Daoy (cell line): ENCODE measurements around the gene SATB2. TPM values are rescaled to one million over a fixed set of nuclear protein-coding genes. Genes with fewer than 3 reads are reported as not detected.

ENCODE experiments used
- DNase-seq: peaks from one replicate; pipeline ENCODE4 v3.0.0-alpha.2; 2015; ENCODE audit warnings: low read depth
- total RNA-seq: library from RNA; depleted of rRNA; stranded (reverse); fragments of >200 nt; shearing (Covaris generic); gene quantifications from 2 replicates; pipeline ENCODE4 v1.2.3, GENCODE V29; 2014

The SATB2 gene
- total RNA-seq, 1 experiment from 2014 or later, result 8.2 TPM

DNA sequence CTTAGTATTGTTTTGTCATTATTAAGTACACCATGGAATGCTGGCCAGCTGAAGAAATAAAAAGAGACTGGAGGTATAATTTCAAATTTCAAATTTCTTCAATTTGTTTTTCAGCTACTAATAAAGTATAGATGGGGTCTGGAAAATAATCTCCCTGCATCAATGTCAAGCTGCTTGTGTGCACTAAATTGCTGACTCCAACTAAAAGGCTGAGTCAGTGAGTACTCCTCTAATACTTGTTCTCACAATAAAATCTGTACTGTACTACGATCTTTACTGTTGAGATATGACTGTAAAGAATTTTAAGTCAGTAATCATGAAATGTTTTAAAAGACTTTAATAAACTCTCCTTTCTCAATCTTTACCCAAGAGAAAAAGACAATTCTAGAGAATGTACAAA lies 131.9 kb downstream of the SATB2 start:
- no peak for DNase-seq

DNA sequence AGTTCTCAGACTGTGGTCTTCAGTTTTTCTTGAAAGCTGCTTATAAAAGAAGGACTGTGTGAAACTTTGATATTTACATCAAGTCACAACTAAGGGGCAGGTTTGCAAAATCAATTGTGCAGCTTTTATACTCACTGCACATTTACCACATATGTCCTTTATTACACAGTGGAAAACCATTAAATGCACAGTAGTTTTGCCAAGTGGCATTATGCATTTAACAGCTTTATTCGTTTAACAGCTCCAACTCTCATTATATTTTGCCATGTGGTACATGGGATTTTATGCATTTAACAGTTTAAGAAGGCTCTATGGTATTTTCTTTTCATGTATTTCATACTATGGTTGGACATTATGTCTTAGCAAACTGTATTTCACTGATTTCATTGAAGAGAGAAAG lies 135.6 kb downstream of the SATB2 start:
- DNase-seq, result no peak

DNA sequence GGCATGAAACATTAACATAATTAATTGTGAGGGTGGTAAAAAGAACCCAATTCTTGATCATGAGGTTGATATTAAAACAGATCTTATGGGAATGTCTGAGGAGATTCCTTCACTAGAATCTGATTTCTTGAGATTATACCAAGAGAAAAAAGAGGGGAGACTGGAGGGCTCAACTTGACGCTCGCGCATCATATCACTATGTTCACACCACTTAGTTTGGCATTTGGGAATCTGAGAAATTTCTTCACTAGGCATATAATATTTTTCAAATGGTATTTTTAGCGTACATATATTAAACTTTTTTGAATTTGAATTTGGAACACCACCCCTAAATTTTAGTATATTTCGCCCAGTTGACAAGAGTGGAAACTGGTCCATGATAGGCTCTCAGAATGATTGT lies 140.1 kb downstream of the SATB2 start:
- DNase-seq, result no peak

DNA sequence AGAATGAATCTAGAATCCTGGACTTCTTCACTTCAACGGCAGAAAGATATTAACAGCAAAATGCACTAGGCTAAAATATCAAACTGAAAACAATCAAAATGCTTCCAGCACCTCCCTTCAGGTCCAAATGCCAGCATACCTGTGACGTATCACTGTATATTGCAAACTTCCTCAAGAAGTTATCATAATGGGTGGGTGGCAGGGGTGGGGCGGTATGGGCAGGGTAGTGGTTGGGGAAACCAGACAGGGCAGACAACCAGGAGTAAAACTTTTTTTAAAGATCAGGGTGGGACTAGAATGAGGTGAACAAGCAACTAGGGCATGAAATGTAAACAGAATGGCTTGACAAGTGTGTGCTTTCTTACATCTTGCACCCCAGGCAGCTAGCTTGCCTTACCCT lies 140.9 kb downstream of the SATB2 start:
- no peak for DNase-seq

DNA sequence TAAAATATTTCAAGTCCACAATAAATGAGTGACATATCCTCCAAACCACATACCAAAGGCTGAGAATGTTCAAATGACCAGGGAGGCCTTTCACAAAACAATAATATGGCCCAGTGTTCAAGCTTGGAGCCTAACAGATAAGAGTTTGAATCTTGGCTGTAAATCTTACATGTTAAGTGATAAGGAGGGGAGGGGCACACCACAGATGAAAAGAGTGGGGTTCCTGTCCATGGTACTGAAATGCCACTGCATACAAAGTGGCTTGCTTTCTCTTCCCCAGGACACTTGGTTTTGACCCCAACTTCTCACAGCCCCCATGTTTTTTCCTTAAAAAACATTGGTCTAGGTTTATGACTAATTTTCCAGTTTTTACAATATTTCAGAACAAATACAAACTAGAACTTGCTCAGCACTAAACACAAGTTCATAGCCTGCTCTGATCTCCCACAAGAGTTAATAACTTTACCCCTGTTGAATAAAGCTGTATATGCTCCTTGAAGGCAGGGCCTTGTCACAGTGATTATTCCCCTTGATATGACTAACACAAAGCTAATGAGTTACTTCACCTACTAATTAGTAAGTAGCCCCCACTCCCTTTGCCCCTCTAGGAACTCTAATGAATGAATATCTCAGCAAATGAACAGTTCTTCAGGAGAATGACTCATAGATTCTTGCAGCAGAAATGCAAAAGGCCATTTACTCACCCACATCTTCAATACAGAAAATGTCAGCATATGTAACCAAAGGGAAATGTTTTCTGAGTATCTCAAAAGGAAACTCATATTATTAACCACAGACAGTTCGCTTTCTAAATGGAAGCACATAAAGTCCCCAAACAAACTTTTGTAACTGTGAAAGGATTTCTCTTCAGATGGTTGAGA lies 142.2 kb downstream of the SATB2 start:
- peak; percentile 9 for DNase-seq

DNA sequence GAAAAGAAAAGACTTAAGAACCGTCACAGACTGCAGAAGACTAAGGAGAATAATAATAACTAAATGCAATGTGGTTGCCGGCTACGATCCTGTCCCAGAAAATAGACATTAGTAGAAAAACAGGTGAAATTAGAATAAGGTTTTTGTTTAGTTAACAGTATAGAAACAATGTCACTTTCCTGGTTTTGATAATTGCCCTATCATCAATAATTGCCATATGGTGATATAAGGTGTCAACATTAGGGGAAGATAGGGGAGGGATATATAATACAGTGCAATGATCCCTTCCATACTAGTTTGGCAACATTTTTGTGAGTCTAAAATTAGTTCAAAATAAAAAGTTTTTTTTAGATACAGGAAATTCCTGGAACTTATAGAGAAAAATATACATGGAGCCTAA lies 144.8 kb downstream of the SATB2 start:
- DNase-seq, result no peak

DNA sequence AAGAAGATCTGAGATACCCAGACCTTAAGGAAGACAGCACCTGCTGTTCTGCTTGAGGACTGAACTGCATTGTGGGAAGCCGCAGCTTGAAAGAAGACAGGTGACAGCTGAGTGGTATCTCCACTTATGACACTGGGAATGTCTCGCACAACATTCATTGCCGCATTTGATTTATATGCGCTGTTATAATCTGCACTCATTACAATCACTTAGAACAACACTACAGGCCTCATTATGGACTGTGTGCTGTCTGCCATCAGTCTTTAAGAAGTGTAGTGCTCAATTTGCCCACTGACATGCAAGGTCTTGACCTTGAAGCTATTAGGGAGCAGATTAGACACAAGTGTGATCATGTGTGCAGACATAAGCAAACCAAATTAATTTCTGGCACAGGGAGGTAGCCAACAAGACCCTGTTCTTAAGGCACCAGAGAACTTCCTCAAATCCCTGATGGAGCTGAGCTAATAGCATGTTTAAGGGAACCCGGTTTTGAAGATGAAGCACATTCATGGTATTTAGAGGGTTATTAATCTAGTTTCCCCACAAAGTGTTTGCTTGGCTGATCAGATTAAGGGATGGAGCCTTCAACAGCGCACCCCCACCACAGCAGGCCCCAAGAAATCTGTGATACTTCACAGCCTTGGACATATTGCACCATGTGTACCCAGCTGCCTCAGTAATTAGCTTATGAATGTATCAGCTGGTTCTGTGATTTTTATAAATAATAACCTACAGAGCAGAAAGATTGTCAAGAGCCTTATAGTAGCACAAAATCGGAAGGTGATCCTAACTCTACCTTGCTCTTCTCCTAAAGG lies 146.8 kb downstream of the SATB2 start:
- DNase-seq, result no peak

DNA sequence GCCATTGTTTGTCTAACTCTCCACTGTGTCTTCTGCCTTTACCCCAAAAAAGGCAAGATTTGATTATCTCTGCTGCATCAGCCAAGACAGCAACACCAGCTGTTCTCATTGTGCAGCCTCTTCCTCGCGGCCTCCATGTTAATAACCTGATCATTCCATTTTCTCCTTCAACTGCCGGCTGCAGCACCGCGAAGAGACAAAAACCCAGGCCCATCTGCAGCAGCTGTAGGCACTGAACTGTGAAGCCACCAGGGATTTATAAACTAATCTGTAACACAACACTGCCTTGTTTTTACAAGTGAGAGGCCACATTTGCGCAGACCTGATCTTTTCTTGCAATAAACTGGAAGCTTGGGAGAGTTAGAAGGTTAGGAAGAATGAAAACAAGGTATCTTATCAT lies 147.8 kb downstream of the SATB2 start:
- no peak for DNase-seq

DNA sequence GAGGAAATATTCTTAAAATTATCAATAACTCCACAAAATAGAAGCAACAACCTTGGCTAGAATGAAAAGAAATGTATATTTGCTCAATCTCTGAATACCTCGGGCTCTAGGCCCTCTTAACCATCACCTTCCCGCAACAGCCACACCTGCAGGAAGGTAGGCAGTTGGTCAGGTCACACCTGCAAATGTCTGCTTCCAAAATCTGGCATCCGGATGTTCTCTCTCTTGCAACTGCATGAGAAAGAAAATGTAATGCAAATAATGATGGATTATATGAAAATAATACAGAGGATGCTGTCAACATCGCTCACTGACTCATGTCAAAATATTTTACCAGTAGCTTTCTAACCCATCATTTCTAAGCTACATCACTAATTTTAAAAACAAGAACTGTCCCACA lies 148.3 kb downstream of the SATB2 start:
- DNase-seq, result no peak

DNA sequence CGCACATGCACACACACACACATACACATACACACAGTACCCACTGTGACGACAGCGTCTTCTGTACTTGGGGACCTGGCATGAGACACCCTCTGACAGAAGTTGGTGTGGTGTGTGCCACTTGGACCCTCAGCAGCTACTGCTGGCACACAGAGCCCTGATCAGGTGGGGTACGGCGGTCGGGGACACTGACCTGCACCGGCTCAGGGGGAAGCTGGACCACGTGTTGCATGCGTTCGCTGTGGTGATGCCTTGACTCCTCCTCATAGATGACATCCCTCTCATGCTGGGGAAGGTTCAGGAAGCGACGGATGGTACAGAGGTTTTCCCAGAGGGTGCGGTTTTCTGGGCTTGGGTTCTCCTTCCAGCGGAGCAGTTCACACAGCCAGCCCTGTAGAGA lies 149.2 kb downstream of the SATB2 start:
- DNase-seq, result no peak

DNA sequence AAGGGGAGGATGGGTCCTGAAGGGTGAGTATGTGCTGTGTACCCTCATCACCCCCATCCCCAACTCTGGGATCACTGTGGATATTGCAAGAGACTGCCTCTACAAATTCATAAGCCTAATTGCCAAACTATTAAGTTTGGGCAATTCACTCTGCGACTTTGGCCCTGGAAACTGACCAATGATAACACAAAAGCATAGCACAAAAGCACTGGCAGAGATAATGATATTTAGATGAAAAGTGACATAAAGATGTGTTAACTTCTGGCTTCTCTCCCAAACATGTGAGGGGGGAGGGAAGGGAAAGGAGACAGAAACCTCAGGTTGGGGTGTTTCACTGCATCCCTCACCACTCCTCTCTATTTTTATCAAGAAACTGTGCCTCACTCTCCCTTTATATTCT lies 150.3 kb downstream of the SATB2 start:
- no peak for DNase-seq

DNA sequence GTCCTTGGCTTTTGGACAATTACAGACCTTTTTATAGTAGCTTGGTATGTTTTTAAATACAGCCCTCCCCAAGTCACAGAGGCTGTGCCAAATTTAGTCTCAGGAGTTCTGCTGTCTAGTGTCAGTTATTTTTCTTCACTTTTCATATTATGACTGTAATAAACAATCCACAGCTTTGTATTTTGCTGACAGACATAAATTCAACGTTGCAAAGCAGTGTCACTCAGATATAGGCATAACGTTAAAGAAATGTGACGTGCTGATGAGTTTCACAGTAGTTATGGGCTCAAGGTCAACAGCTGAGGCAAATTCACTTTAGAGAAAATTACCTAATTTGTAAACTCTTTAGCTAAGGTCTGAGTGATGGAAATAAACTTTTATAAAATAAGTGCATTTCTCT lies 151.6 kb downstream of the SATB2 start:
- DNase-seq, result no peak

DNA sequence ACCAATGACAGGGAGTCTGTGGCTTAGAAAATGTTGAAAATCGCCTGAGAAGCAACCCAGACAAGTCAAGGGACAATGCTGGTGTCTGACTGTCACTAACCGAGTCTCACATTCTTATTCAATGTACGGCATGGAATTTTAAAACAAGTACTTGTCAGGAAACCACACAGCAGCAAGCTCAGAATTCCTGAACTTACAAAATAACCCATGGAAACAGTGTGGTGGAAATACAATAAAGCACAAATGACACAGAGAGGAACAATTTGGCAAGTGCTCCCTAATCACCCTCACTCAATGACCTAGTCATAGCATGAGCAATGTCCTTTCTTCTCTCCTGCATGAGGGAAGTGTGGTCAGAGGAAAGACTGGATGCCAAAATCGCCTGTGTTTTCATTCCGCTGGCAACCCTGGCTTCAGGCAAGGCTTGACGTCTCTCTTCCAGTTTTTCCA lies 154.0 kb downstream of the SATB2 start:
- DNase-seq, result peak; percentile 94

DNA sequence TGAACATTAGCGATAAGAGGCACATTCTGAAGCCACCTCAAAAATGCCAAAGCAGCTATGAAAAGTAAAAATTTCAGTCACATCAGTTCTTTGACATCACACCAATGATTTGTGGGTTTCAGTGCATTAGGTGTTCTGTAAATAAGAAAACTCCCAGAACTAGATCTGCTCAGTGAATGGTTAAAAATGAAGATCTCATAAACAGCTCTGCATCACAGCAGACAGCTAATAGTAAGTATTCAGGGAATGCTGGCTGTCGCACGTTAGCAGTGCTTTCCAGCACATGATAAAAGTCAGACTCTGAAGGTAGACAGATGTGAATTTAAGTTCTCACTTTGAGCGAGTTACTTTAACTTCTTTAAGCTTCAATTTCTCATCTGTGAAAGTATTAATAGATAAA lies 154.9 kb downstream of the SATB2 start:
- DNase-seq, result peak; percentile 9

DNA sequence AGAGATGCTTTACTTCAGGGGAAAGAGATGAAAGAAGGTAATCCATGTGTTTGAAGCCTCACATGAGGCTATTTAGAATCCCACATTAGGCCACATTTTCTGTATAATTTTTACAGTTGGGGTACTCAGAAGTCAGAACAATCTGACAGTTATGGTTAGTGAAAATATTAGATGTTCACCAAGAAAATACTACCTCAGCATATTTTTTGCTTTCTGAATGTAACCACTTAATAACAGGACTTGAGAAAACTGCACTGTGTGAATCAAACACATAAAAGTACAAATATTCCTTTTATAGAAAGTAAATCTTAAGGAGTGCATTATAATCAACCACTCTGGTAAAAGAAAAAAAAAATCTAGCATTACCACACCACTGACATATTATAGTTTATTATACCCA lies 169.3 kb downstream of the SATB2 start:
- no peak for DNase-seq

DNA sequence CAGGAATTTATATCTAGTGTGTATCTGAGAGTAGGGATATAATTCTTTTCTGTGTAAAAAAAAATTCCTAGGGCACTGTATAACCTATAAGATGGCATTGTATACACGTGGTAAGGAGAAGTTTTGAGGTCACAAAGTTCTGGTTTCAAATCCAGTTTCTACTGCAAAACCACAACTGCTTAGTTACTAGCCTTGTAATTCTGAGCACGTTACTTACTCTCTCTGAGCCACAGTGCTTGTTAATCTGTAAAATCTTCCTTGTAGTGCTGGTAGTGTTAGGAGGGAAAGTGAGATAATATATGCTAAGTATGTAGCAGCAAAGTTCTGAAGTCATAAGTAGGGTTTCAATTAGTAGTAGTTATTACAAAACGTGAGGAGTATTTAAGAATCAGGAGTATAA lies 175.4 kb downstream of the SATB2 start:
- DNase-seq, result no peak

DNA sequence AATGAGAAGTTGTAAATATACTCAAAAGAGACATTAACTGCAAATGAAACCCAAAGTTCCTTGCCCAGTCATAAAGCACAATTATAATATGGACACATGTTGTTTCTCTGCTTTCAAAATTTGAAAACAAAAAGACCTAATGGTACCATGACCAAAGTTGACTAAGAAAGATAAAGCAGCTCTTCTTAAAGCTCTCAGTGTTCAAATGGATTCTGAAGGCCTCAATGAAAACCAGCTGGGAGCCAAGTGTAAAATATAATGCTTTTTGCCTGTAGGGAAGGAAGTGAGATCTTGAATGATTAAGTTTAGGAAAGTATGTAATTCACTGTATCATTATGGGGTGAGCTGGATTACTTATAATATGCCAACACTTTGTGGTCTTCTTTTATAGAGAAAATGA lies 178.6 kb downstream of the SATB2 start:
- no peak for DNase-seq

DNA sequence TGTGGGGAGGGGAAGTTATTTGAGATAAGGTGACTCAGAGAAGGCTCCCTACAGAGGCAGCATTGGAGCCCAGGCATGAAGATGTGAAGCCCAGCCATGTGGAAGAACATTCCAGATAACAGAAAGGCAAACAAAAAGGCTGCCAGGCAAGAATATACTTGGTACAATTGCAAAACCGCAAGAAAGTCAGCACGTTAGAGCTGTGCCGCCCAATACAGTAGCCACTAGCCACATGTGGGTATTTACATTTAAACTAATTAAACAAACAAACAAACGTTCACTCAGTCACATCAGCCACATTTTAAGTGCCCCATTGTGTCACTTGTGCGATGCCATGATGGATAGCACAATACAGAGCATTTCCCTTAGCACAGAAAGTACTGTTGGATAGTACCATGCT lies 179.6 kb downstream of the SATB2 start:
- peak; percentile 91 for DNase-seq

DNA sequence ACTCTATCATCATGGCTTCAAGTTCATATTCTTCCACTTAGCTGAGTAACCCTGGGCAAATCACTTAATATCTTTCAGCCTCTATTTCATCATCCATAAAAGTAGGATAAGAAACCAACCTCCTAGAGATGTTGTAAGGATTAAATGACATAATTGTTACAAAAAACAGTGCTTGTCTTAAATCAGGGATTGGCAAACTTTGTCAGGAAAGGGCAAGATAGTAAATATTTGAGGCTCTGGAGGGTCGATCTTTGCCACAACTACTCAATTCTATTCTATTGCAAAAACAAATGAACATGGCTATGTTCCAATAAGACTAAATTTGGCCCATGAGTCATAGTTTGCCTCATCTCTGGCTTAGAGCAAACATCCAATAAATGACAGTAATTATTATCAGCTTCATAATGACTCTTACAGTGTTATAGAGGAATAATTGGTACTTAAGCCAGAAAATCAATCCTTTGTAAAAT lies 184.7 kb downstream of the SATB2 start:
- peak; percentile 15 for DNase-seq

DNA sequence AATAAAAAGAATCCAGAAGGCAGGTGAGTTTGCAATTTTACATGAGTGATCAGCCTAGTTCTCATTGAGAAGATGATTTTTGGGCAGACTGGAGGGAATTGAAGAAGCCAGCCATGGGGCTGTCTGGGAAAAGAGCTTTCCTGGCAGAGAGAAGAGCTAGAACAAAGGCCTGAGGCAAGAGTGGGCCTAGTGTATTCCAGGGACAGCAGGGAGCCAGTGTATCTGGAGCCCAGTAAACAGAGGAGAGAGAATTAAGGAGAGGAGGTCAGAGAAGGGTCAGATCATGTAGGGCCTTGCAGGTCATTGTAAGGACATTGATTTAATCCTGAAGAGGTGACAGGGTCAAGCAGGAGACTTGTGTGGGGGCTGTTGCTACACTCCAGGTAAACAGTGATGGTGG lies 195.8 kb downstream of the SATB2 start:
- DNase-seq, result no peak

DNA sequence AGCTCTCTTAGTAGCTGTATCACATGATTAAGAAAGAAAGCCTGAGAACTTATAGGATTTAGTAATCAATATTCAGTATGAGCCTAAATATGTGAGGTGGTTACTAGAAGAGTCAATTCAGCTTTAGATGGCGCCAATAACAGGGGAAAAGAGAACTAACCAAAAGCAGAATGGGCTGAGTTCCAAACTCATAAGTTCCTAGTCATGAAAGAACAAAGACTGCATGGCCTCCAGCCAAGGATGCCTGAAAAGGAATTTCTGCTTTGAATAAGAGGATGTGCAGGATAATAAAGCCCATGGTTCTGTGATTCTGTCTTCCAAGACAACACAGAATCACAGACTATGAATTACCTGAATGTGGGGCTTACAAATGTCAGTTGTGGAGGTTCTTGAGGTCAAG lies 196.5 kb downstream of the SATB2 start:
- DNase-seq, result peak; percentile 74

DNA sequence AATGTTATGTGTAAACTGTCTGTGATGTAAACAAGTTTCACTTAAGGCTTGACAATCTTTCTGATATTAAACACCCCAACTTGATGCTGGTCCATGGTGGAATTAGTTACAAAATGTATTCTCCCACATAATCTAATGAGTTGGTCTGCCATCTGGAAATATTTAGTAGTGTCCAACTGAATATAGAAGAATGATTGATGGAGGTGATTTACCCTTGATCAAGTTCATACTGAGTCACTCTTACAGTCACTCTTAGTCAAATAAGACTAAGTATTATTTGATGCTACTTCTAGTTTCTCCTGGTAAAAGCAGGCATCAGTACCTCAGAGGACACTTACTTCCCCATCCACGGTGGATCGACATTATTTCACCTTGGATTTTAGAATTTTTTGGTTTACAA lies 198.1 kb downstream of the SATB2 start:
- no peak for DNase-seq

DNA sequence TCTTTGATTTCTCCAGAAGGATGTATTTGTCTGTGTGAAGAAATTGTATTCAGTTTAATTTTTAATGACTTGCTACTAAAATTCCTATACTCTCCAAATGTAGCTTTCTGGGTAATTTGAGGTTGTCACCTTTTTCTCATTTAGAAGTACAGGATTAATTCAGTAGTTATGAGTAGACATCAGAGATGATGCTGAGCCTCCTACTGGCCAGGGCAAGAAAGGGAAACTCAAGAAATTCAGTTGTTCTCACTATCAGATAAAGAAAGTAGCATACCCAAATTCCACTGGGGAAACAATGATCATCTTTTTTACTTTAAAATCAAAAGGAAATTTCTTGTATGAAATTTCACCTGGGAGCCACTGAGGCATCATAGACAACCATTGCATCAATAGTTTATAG lies 199.4 kb downstream of the SATB2 start:
- no peak for DNase-seq
